ENCODE measurements around the gene SFXN5.
"Not testable (repeated sequence)": the region's sequence is repeated elsewhere in the genome, so short reads cannot be mapped to it uniquely, and the experiment has no call there.

SFXN5 gene

DNA sequence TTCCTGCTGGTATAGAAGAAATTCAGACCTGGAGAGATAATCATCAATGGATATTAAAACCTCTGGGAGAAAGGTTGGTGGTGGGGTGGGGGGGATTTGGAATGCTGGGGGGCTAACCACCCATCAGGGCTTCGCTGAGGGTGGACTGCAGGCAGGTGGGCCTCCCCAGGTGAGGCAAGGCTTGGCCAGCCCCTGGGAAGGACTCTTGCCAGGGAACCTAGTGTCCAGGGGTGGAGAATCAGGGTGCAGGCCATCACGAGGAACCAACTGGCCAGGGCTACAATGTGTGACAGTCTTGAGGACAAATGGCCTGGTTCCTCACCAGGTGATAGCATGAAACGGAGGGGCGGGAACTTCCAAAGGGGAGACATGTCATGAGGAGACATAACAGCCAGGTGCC lies 29.4 kb upstream of the SFXN5 start:
- no peak for DNase-seq

DNA sequence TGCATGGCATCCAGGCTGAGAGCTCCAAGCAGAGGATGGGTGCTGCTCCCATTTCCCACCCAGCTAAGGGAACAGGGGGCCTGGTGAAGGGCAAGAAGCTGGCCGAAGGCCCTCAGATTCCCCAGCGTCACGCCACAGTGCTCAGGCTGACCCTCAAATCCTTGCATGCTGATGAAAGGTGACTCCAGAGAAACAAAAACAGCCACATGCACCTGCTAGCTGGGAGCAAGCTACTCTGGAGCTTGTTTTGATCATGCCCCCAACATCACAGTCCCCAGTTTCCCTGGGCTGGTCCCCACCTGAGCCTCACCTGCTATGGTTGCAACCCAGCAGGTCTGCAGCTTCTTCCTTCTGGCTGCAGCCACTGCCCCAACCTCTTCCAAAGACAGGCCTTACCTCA lies 28.0 kb upstream of the SFXN5 start:
- no peak for DNase-seq

DNA sequence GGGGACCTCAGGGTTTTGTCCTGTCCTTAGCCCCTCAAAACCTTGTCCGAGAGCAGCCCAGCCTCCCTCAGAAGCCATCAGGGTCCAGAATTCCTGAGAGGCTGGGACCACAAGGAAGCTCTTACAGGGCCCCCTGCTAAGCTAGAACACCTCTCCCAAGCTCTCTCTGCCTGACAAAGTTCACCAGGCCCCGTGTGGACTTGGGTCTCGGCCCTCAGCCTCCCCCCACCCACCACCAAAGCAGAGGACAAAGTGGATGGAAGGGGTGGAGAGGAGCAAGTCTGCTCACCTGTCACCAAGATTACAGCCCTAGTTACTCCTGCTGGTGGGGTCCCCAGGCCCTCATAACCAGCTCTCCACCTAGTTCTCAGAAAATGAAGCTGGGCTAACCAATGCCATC lies 24.4 kb upstream of the SFXN5 start:
- DNase-seq: no peak

DNA sequence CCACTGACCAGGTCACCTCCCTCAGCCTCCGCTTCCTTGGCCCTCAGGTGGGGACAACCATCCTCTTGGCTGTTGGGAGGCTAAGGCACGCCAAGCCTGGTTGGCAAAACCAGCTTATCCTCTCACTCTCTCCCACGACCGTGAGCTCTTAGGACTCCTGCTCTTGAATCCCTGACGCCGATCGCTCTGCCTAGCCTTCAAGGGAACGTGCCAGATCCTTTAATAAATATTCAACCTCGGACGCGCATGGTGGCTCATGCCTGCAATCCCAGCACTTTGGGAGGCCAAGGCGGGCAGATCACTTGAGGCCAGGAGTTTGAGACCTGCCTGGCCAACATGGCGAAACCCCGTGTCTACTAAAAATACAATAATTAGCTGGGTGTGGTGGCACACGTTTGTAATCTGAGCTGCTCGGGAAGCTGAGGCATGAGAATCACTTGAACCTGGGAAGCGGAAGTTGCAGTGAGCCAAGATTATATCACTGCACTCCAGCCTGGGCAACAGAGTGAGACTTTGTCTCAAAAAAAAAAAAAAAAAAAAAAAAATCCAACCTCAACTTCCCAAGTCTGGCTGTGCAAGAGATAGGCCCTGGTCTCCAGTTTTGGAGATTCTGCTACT lies 22.2 kb upstream of the SFXN5 start:
- DNase-seq: not testable (repeated sequence)

DNA sequence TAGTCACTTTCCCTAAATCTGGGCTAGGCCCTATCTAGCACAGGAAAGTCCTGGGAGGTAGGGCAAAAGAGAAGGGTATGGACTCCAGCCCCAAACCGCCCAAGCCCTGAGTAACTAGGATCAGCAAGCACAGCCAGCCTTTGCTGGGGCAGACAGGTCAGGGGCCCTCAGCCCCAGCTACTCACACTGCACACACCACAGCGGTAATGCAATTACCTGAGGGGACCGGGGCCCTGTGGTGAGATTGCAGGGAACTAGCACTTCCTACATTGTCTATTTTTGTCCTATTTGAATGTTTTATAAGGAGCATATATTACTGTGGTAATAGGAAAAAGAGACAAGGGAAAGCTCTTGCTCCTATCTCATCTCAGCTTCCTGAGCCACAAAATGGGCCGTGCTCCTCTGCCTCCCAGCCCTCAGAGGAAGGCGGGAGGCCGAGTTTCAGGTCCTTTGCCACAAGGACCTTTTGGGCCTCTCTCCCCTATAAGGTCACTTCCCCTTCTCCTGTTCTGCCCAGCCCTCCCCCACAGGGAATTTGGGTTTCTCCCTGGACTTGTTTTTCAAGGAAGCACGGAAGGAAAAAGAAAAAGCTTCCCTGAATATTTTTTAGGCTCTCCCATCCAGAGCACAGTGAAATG lies 20.8 kb upstream of the SFXN5 start:
- no peak for DNase-seq

DNA sequence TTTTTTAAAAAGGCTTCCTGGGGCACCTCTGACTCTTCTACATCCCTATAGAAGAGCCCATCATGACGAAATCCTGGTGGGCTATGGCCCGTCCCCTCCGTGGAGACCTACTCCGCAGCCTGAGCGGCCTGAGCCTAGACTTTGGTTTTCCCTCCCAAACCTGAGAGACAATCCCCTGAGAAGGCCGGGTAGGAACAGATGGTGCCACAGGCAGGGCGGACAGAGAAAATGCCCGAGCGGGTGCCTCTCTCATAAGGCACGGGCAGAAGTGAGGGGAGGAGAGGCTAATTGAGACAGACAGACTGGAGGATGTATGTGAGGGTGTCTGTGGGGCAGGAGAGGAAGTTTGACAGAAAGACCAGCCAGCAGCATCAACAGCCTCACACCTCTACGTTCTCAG lies 20.2 kb upstream of the SFXN5 start:
- DNase-seq: no peak

DNA sequence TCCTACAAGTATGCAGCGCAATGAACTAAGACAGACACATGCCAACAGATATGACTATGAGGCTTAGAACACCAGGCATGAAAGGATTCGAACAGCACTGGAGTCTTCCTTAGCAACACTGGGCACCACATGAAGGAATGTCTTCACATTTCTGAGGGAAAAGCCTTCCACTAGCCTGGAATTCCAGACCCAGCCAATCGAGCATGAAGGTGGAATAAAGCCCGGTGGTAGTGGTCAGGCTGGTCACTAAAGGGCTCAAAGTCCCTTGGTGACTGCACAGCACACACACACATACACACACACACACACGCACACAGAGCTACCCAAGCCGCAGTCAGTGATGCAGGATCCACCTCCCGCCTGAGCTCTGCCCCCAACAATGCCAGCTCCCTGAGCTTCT lies 19.7 kb upstream of the SFXN5 start:
- DNase-seq: no peak

DNA sequence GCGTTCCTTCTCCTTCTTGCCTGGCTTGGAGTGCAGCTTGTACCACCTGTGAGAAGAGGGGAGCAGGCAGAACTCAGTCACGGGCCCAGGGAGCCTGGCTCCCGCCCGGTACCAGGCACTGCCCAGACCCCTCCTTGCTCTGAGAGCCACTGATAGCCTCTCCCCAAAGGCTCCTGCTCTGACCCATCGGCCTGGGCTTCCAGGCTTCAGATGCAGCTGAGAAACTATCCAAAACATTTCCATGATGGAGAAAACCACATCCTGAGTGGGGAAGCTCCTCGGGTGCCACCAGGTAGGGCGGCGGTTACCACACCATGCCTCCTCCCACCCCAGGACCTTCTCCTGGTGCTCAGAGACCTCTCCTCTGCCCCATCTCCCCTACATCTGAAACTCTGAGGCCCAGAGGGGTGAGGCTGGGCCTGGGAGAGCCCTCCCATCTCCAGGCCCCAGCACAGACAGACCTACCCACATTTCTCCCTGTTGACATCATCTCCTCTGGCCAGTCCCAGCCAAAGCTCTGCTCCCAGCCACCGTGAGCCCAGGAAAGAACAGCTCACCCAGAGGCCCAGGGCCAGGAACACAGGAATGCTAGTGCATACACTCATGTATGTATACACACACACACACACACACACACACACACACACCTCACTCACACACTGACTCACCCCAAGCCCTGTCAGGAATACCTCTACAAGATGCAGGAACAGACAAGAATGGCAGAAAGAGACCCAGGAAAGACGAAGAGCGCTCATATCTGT lies 17.9 kb upstream of the SFXN5 start:
- DNase-seq: no peak

DNA sequence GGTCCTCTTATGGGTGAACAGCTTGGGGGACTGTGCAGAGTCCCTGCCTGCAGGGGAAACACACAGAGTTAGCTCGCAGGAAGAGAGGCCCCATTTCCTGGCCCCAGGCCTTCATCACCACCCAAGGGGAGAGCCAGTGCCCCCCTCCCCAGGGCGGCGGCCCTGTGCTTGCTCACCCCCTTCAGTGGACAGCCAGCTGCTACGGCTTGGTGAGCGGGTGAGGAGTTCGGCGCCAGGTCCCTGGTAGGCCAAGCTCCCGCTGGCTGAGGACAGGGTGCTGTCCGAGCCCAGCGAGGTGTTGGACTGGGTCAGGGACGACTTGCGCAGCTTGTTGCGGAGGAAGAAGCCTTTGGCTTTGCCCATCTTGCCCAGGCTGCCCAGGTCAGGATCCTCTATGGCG lies 17.2 kb upstream of the SFXN5 start:
- no peak for DNase-seq

DNA sequence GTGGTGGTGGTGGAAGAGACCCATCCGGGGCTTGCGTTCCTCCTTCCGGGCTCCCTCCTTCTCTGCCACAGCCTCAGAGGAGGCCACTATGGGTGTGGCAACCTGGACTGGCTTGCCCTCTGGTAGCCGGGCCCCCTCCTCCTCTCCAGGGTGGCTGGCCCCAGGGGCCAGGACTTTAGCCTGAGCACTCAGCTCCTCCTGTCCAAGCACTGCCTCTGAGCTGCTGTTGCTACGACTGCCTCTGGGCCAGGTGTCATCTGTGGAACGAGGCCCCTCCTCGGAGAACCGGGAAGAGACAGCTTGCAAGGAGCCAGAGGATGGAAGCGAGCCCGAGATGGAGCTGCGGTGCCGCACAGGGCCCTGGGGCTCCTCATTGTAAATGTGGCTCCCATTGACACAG lies 16.7 kb upstream of the SFXN5 start:
- DNase-seq: no peak

DNA sequence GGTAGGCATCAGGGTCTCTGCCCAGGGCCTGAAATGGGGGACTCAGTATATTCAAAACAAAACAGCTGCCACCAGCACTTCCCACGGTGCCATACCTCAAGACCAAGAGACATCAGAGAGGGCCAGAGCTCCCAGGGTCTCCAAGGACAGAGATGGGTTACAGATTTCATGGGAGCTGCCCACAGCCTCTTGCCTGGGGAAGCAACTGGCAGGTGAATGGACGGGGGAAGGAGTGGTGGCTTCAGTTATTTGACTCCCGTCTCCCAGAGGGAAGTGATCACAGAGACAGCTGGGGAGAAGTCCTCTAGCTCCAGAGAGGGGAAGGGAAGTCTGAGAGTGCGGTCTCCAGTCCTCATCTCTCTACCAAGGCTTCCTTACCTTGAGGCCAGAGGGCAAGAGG lies 15.8 kb upstream of the SFXN5 start:
- no peak for DNase-seq

DNA sequence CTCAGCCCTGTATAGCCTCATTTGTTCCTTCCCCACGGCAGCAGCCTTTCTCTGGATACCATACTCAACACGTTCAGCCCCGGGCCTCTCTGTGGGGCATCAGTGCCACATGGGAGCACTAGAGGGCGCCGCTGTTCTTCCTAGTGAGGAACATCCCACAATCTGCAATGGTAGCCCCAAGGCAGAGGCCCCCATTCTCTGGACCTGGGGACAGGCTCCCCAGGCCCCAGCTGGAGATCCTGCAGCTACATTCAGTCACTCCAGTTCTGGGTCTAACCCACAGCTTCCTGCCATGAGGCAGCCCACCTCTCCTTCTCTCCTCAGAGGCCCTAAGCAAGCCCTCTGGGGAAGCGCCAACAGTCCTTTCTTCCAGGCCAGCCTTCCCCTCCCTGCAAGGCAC lies 14.2 kb upstream of the SFXN5 start:
- DNase-seq: peak; percentile 65

DNA sequence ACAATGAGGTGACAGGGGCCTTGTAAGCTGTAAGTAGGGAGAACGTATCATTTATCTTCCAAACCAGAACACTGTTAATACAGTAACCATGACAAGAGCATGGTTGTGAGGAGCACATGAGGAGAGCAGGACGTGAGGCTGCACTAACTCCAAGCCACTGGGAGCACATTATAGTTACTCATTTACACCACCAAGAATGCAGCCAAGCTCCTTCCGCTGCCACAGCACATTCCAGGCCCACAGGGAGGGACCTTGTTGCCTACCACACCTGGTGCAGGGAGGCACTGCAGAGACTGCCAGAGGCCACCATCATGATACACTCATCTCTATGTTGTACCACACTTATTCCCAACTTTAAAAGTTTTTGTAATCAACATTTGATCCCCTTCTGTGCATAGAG lies 13.5 kb upstream of the SFXN5 start:
- no peak for DNase-seq

DNA sequence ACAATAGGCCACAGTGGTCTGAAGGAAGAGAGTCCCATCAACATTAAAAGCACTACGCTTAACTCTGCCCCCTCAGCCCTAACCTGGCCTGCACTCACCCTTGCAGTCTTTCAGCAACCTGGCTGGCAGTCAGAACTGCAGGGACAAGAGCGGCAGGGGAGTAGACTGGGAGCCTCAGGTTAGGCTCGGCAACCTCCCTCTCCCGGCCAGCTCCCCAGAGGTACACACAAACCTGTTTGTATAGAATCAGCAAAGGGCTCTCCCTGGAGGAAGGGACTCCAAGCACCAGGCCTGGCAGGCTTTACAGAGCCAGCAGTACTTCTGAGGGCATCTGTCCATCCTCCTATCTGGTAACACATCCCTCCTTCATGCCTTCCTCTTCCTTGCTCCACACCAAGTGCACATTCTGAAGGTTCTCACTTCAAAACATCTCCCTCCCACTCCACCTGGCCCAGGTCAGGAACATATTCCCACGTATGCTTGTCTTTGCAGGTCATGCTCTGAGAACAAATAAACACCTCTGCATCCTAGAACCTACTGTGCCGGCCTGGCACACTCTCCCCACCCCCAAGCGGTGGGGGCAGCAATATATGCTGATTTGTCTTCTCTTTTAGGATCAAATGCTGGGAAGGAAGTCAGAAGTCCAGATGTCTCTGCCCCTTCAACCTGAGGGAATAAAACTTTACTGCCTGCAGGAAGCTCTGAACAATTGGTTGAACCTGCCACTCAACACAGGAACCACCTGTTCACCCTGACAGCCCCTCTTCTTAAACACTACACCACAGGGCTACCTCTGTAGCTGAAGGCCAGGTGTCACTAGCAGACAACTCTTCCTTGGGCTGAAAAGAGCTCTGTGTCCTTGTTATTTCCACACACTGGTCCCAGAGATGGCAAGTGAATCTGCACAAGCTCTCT lies 12.6 kb upstream of the SFXN5 start:
- peak; percentile 49 for DNase-seq

DNA sequence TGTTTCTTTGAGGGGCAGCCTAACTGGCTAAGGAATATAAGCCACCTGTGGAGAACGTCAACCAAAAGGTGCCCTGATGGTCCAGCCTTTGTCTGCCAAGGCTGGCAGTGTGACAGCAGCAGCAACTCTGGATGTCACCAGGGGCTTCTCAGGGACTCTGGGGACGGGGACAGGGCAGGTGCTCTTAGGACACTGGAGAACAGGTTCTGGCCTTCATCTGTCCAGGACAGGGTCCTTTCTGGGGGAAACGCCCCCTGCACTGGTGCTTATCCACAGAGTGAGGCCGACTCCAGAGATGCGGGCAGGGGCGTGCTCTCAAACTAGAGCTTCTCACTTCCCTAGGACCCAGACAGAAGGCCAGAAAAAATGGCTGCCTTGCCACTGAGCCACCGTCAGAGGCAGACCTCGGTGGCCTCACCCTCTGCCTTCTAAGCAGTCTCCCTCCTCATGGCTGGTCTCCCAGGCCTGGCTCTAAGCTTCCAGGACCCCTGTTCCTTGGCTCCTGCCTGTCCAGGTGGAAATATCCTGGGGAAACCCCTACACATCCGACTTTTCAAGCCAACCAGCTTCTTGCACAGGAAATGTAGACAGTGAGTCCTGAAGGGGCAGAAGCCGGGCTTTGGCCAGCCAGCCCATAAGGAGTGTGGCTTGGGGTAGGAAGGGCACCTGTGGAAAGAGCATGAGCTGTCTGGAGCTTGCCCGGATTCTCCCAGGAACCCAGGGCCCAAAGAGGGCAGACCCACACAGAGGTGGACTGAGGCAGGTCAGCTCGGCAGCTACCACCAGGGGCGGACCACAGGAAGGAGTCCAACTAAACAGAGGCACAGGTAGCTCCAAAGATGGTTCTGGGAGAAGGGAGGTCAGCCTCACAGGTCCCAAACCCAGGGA lies 11.3 kb upstream of the SFXN5 start:
- no peak for DNase-seq

DNA sequence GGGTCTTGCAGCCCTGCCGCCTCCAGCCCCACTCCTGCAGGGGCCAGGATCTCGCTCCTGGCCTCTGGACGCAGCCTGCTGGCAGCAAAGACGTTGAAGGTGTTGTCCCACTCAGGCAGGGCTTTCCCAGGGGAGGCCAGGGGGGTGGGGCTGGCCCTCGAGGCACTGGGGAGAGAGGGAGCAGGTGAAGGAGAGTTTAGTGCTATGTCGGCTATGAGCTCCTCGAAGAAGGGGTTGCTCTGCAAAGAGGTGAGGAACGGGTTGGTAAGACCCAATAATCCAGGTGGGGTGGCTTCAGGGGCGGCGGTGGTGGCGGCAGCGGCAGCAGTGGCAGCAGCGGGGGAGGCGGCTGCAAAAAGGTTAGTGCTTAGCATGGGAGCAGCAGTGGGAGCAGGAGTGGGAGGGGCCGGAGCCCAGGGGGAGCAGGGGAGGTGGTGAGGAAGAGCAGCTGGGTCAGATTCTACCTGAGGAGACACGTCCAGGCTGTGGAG lies 9.7 kb upstream of the SFXN5 start:
- DNase-seq: no peak

DNA sequence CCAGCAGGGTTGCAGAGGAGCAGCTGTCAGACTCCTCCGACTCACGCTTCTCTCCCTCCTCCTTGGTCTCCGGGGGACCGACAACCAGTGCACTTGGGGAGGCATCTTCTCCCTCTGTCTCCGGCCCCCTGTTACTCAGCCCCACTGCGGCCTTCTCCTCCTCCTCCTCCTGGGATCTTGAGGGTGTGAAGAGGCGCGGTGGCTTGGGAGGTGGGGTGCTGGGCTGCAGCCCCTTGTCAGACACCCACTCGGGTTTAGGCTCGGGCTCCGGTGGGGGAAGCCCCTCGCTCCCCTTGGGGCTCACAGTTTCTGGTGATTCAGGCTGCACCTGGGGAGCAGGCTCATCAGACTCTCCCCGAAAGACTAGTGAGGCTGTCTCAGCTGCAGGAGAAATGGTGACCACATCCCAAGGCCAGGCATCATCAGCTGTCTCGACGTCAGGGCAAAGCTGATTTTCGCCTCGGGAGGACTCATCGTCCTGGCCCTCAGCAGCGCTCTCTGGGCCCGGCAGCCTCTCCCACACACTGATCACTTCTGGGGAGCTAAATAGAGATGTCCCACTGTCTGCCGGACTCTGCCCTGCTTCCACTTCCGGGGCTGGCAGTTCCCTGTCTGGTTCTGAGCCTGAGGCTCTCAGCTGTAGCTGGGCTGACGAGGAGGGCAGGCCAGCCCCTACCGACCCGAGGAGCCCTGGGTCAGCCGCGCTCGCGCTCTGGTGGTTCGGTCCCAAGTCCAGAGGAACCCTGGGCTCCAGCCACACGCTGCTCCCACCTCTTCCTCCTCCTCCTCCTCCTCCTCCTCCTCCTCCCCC lies 9.0 kb upstream of the SFXN5 start:
- DNase-seq: no peak

DNA sequence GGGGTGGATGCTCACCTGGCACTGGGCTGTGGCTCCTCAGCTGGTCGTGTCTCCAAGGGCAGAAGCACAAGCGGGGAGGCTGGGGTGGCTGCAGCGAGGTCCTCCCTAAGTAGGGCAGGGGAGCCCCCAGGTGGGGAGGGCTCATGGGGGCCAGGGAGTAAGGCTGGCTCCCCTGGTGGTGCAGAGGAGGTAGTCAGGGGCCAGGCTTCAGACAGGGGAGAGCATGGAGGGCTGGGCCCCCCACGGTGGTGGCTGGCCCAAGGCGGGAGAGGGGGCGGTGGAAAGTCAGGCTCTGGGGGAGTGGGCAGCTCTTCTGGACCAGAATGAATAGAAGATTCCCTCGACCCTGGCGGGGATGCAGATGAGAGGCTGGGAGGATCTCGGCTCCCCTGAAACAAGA lies 8.1 kb upstream of the SFXN5 start:
- DNase-seq: no peak

DNA sequence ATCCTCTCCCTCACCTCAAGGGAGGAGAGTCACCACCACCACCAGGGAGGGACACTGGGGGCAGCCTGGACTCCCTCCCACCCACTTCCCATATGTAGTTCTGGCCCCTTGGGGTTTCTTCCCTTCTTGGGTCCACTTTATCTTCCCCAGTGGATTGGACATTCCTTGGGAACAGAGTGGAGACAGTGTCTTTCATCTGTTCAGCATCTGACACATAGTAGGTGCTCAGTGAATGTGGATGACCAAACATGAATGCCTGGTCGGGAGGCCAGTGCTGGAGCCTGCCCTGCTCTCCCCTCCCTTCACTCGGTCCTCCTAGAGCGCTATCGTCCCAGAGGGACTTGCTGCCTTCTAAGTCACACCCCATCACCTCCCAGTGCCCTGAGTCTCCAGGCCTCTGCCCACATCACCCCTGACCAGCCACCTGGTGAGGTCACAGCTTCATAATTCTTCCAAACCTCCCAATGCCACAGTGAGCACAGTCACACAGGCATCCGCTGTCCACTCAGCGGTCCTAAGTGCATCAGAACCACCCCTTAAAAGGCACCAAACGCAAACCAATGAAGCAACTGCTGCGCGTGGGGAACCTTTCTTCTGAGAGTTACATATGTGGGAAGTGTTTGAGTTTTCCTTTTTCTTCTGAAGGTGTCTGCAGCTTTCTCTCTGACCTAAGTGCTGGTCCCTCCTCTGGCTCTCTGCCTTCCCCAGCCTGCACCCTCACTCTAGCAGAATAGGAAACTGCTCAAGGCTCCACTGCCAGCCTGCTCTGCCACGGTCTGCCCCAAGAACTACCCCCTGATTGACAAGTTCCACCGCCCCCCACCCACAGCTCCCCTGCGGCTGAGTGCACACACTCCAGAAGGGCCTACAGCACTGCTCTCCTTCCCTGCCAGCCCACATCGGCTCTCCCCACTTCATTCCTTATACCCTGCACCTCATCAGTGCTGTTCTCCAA lies 7.2 kb upstream of the SFXN5 start:
- no peak for DNase-seq

DNA sequence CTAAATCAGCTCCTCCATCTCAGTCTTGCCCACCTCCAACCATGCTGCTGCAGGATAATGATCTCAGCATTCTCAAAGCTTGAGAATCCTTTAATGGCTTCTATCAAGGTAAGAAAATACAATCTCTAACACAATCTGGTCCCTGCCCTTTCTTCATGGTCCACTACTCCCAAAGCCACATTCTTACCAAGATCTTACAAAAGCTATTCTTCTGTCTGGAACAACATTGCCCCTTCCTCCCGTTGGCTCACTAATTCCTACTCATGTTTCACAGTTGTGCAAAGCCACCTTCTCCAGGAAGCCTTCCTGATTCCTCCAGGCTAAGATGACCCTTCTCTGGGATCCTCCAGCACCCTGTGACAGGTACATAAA lies 5.9 kb upstream of the SFXN5 start:
- DNase-seq: no peak
